Kidney (tissue), 14 donors: ENCODE data around the gene FNIP2. TPM values are rescaled to one million over a fixed set of nuclear protein-coding genes. Genes with fewer than 3 reads are reported as not detected.

ENCODE experiments used
- DNase-seq, 5 donors: peaks; one replicate each; pipeline ENCODE4 v3.0.0-alpha.2; 2013 to 2020
- FAIRE-seq: peaks from 2 replicates; lab custom pipeline; 2012; peaks lifted over from hg19 to GRCh38; lab: Jason Lieb, UNC
- H3K27ac ChIP-seq, 2 donors: one replicate each; pipeline ENCODE4 v1.7.0; 2013; ENCODE audit warnings: low read depth in 2 of 2, low read length in 2 of 2, inconsistent platforms in 1 of 2
- H3K27me3 ChIP-seq: one replicate; pipeline ENCODE4 v1.7.1; 2013; ENCODE audit warnings: low read length, inconsistent platforms; ENCODE audit not compliant: control insufficient read depth, insufficient read depth
- H3K36me3 ChIP-seq, 3 donors: one replicate each; pipeline versions ENCODE4 v1.7.0 to v1.7.1; 2013; ENCODE audit warnings: low read length in 3 of 3, control low read depth in 1 of 3, inconsistent platforms in 1 of 3; ENCODE audit not compliant: insufficient read depth in 3 of 3, control insufficient read depth in 2 of 3
- H3K4me1 ChIP-seq, 3 donors: one replicate each; pipeline versions ENCODE4 v1.7.0 to v1.7.1; 2013; ENCODE audit warnings: low read length in 3 of 3, inconsistent platforms in 1 of 3, low read depth in 1 of 3; ENCODE audit not compliant: control insufficient read depth in 2 of 3, insufficient read depth in 2 of 3
- H3K4me3 ChIP-seq, 3 donors: one replicate each; pipeline versions ENCODE4 v1.7.0 to v1.8.1; 2013; ENCODE audit warnings: low read length in 3 of 3, control low read depth in 1 of 3, inconsistent platforms in 1 of 3
- H3K9ac ChIP-seq, 3 donors: one replicate each; pipeline versions ENCODE4 v1.7.0 to v1.7.1; 2013; ENCODE audit warnings: low read length in 3 of 3, control low read depth in 1 of 3, inconsistent platforms in 1 of 3
- H3K9me3 ChIP-seq, 3 donors: one replicate each; pipeline versions ENCODE4 v1.7.0 to v1.7.1; 2013; ENCODE audit warnings: low read length in 3 of 3, control low read depth in 1 of 3, inconsistent platforms in 1 of 3; ENCODE audit not compliant: control insufficient read depth in 2 of 3, insufficient read depth in 1 of 3
- CTCF ChIP-seq: IDR thresholded peaks from 3 replicates; pipeline ENCODE4 v1.5.1; 2012; ENCODE audit warnings: mild to moderate bottlenecking, moderate library complexity, borderline replicate concordance; ENCODE audit not compliant: insufficient read depth; ENCODE audit errors: extremely low read depth
- intact Hi-C: fragments of 100-400 bp; cut with DNase I; formaldehyde crosslinking; loops from one replicate; pipeline ENCODE4 v1.11.1; 2022
- polyA plus RNA-seq: library from polyadenylated mRNA; stranded (reverse); fragments of 350-450 nt; fragmentation: Illumina TruSeq; extraction: RNeasy Lipid Tissue Mini Kit (QIAGEN cat#74804); gene quantifications from one replicate; pipeline ENCODE4 v1.2.3, GENCODE V29; 2014; ENCODE audit warnings: low read depth, low replicate concordance; ENCODE audit not compliant: insufficient read depth
- total RNA-seq: library from RNA; stranded (reverse); fragmentation: NEBNext Ultra II Directional; extraction: Animal tissue kit (Norgen Biotek cat#: 25700); gene quantifications from one replicate; pipeline ENCODE4 v1.2.1, GENCODE V29; 2021
- donor health status: control.
- donor health status: control.
- donor health status: control.
- donor health status: control.
- donor health status: control.
- donor health status: DM: yes; HTN: yes; CAD: no.
- donor health status: Normal renal cell carcinoma (clear cell type).

FNIP2 gene
- total and polyA plus RNA-seq, 2 donors from 2014 or later, result 13.2 to 65.1 TPM

- H3K27ac ChIP-seq, result no peak overlapping the region
- intact Hi-C loops, result loop anchor here (10.0 kb wide), 1 partner anchor 316 kb away; no protein-coding TSS in a partner anchor
- peaks cover 5 to 53% (median 32%) of the 10 kb centered on the region in 3 donors for H3K36me3 ChIP-seq
- H3K4me1 ChIP-seq, result no peaks in the 10 kb centered on the region
- H3K4me3 ChIP-seq, result no peak overlapping the region
- no peak overlapping the region for H3K9ac ChIP-seq
- TF ChIP-seq CTCF, result no peak
- DNase-seq (no peak), FAIRE-seq (no peak)
- no peaks in the 10 kb centered on the region for H3K9me3 ChIP-seq
- no peaks in the 10 kb centered on the region for H3K27me3 ChIP-seq
Observed at GRCh38 chr4:158858410-158859199, 89.8 kb downstream of the FNIP2 start.

DNA sequence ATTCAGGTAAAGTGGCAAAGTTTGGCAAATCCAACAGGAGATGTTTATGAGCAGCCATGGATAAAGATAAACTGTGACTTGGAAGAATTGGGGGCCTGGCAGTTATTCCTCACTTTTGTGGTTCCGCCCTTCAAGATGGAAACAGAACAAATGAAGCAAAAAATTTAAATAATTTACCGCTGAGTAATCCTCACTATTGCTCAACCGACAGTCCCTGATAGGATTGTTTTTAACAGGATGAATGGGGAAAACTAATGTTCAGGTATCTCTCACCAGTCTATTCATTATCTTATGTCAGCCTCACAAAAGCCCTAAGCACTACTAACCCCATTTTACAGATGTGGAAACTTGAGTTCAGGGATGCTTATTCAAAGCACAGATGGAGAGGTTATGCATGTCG, 90.8 kb downstream of the FNIP2 start:
- no peak for DNase-seq
- Histone ChIP-seq H3K9ac (no peak overlapping the region), H3K4me1 (no peaks in the 10 kb centered on the region), H3K27ac (no peak overlapping the region), H3K36me3 (peaks cover 5 to 48% (median 37%) of the 10 kb centered on the region in 3 donors), H3K9me3 (no peaks in the 10 kb centered on the region), H3K27me3 (no peaks in the 10 kb centered on the region), H3K4me3 (no peak overlapping the region)
- FAIRE-seq, result no peak
- intact Hi-C loops, result loop anchor here (10.0 kb wide), 1 partner anchor 315 kb away; no protein-coding TSS in a partner anchor
- TF ChIP-seq CTCF, result no peak

GRCh38 chr4:158860856-158861255, 92.0 kb downstream of the FNIP2 start:
- H3K36me3 ChIP-seq, result peaks cover 5 to 48% (median 39%) of the 10 kb centered on the region in 3 donors
- no peak for FAIRE-seq

More at GRCh38 chr4:158860856-158861255, 92.0 kb downstream of the FNIP2 start:
- Histone ChIP-seq H3K27ac (no peak overlapping the region), H3K9me3 (no peaks in the 10 kb centered on the region), H3K27me3 (no peaks in the 10 kb centered on the region), H3K4me1 (no peaks in the 10 kb centered on the region), H3K4me3 (no peak overlapping the region), H3K9ac (no peak overlapping the region)
- TF ChIP-seq CTCF, result no peak
- intact Hi-C loops, result no loop called here
- no peak for DNase-seq
